ENCODE data around the gene TMEM258. TPM values are rescaled to one million over a fixed set of nuclear protein-coding genes. Genes with fewer than 3 reads are reported as not detected.

The TMEM258 gene
- total and polyA plus RNA-seq, 2 experiments from 2014 or later = 71.3 to 519 TPM

DNA sequence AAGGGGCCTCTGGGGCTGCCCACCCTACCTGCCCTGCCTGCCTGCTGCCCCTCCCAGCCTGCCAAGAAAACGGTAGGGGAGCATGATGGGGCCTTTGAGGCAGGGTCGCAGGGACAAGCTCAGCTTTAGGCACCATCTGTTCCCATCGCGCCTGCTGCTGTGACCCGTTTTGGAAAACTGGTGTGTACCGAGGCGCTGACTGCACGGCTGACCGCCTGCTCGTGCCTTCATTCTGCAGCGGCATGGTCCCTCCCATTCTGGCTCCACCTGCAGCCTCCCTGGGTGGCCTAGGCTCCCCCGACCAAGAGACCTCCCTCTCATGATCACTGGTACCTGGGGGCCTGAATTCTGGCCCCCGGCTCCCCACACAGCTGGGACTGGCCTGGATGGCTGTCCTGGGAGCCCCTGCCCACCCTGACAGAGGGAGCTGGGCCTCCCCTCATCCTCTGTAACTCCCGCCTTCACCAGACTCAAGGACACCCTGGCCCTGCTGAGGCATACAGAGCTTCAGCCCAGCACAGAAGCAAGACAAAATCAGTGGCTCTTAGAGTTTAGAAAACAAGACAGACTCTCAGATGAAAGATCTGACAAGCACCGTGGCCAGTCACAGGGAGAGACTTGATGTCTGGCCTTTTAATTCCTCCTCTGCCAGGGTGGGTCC, 46.5 kb downstream of the TMEM258 start:
- Histone ChIP-seq H3K27ac (ENCODE audit: low read depth) (no peak overlapping the region), H3K4me2 (no peak overlapping the region), H2AFZ (no peak overlapping the region), H3K27me3 (ENCODE audit: insufficient read depth) (0 out of 2 replicates have a peak, but pooled peaks cover 3% of the 10 kb centered on the region), H3K4me1 (ENCODE audit: insufficient read depth) (peaks cover 11% of the 10 kb centered on the region), H3K79me2 (replicated peaks; ENCODE audit: insufficient read depth) (no peaks in the 10 kb centered on the region), H3K9me2 (ENCODE audit: insufficient read depth) (no peaks in the 10 kb centered on the region), H3F3A (replicated peaks; ENCODE audit: low read depth) (0 out of 2 replicates have a peak, but pooled peaks cover 2% of the 10 kb centered on the region), H4K20me1 (replicated peaks; ENCODE audit: insufficient read depth) (no peaks in the 10 kb centered on the region; the same call in 1 of the 2 replicates), H3K4me3 (no peak overlapping the region), H3K36me3 (ENCODE audit: insufficient read depth) (no peaks in the 10 kb centered on the region)
- Mint-ChIP-seq H3K4me1 (peaks cover 14% of the 10 kb centered on the region), H3K27me3 (ENCODE audit: insufficient read depth, low read depth, poor library complexity) (peaks cover 12% of the 10 kb centered on the region), H3K27ac (peak overlapping the region; percentile 69; the same call in 1 of the 2 replicates), H3K9me3 (no peaks in the 10 kb centered on the region), H3K4me3 (no peak overlapping the region), H3K36me3 (ENCODE audit: low read depth) (peaks cover 4% of the 10 kb centered on the region; the same call in 2 of the 3 replicates)
- ATAC-seq = no peak
- TF ChIP-seq, protein P1, sequence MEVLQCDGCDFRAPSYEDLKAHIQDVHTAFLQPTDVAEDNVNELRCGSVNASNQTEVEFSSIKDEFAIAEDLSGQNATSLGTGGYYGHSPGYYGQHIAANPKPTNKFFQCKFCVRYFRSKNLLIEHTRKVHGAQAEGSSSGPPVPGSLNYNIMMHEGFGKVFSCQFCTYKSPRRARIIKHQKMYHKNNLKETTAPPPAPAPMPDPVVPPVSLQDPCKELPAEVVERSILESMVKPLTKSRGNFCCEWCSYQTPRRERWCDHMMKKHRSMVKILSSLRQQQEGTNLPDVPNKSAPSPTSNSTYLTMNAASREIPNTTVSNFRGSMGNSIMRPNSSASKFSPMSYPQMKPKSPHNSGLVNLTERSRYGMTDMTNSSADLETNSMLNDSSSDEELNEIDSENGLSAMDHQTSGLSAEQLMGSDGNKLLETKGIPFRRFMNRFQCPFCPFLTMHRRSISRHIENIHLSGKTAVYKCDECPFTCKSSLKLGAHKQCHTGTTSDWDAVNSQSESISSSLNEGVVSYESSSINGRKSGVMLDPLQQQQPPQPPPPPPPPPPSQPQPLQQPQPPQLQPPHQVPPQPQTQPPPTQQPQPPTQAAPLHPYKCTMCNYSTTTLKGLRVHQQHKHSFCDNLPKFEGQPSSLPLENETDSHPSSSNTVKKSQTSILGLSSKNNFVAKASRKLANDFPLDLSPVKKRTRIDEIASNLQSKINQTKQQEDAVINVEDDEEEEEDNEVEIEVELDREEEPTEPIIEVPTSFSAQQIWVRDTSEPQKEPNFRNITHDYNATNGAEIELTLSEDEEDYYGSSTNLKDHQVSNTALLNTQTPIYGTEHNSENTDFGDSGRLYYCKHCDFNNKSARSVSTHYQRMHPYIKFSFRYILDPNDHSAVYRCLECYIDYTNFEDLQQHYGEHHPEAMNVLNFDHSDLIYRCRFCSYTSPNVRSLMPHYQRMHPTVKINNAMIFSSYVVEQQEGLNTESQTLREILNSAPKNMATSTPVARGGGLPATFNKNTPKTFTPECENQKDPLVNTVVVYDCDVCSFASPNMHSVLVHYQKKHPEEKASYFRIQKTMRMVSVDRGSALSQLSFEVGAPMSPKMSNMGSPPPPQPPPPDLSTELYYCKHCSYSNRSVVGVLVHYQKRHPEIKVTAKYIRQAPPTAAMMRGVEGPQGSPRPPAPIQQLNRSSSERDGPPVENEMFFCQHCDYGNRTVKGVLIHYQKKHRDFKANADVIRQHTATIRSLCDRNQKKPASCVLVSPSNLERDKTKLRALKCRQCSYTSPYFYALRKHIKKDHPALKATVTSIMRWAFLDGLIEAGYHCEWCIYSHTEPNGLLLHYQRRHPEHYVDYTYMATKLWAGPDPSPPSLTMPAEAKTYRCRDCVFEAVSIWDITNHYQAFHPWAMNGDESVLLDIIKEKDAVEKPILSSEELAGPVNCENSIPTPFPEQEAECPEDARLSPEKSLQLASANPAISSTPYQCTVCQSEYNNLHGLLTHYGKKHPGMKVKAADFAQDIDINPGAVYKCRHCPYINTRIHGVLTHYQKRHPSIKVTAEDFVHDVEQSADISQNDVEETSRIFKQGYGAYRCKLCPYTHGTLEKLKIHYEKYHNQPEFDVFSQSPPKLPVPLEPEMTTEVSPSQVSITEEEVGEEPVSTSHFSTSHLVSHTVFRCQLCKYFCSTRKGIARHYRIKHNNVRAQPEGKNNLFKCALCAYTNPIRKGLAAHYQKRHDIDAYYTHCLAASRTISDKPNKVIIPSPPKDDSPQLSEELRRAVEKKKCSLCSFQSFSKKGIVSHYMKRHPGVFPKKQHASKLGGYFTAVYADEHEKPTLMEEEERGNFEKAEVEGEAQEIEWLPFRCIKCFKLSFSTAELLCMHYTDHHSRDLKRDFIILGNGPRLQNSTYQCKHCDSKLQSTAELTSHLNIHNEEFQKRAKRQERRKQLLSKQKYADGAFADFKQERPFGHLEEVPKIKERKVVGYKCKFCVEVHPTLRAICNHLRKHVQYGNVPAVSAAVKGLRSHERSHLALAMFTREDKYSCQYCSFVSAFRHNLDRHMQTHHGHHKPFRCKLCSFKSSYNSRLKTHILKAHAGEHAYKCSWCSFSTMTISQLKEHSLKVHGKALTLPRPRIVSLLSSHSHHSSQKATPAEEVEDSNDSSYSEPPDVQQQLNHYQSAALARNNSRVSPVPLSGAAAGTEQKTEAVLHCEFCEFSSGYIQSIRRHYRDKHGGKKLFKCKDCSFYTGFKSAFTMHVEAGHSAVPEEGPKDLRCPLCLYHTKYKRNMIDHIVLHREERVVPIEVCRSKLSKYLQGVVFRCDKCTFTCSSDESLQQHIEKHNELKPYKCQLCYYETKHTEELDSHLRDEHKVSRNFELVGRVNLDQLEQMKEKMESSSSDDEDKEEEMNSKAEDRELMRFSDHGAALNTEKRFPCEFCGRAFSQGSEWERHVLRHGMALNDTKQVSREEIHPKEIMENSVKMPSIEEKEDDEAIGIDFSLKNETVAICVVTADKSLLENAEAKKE (CRISPR knock-in tag; IDR thresholded peaks at IDR 0.05) = no peak
- no peak for TF ChIP-seq EZH2phosphoT487 (IDR thresholded peaks at IDR 0.05; ENCODE audit: unreplicated experiment)
- TF ChIP-seq ZNF114 (CRISPR knock-in tag; IDR thresholded peaks at IDR 0.05) = no peak
- TF ChIP-seq, protein P2, sequence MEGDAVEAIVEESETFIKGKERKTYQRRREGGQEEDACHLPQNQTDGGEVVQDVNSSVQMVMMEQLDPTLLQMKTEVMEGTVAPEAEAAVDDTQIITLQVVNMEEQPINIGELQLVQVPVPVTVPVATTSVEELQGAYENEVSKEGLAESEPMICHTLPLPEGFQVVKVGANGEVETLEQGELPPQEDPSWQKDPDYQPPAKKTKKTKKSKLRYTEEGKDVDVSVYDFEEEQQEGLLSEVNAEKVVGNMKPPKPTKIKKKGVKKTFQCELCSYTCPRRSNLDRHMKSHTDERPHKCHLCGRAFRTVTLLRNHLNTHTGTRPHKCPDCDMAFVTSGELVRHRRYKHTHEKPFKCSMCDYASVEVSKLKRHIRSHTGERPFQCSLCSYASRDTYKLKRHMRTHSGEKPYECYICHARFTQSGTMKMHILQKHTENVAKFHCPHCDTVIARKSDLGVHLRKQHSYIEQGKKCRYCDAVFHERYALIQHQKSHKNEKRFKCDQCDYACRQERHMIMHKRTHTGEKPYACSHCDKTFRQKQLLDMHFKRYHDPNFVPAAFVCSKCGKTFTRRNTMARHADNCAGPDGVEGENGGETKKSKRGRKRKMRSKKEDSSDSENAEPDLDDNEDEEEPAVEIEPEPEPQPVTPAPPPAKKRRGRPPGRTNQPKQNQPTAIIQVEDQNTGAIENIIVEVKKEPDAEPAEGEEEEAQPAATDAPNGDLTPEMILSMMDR (conservative IDR thresholded peaks at IDR 0.05; ENCODE audit: low read depth in 2 of 2) = no peak
- DNase-seq (ENCODE audit: low spot score) = no peak

All from GM23338 (cell line).